Type B pancreatic cell (in vitro differentiated cells): ENCODE results near the gene SULT1E1. TPM values are rescaled to one million over a fixed set of nuclear protein-coding genes. Genes with fewer than 3 reads are reported as not detected.
A peak's percentile ranks its signal among the peaks of the same experiment; 100 is the strongest.

Experiments
- DNase-seq: peaks from one replicate; pipeline ENCODE4 v3.0.0; 2021; ENCODE audit warnings: mixed read lengths; ENCODE audit not compliant: unreplicated experiment; ENCODE audit errors: extremely low spot score
- H3K27ac Mint-ChIP-seq: 2 replicates; pipeline ENCODE4 v1.8.0; 2021; ENCODE audit warnings: mild to moderate bottlenecking, mixed read lengths
- H3K27me3 Mint-ChIP-seq: 2 replicates; pipeline ENCODE4 v1.8.0; 2021; ENCODE audit warnings: mixed read lengths
- H3K36me3 Mint-ChIP-seq: 2 replicates; pipeline ENCODE4 v1.8.0; 2021; ENCODE audit warnings: mixed read lengths
- H3K4me1 Mint-ChIP-seq: one replicate; pipeline ENCODE4 v1.8.0; 2021; ENCODE audit warnings: mixed read lengths; ENCODE audit not compliant: unreplicated experiment
- H3K4me3 Mint-ChIP-seq: 2 replicates; pipeline ENCODE4 v1.8.0; 2021; ENCODE audit warnings: mild to moderate bottlenecking, mixed read lengths
- H3K9me3 Mint-ChIP-seq: 2 replicates; pipeline ENCODE4 v1.8.0; 2021; ENCODE audit warnings: mixed read lengths
- CTCF ChIP-seq: fragments of 200-600 bp; sonication (generic); conservative IDR thresholded peaks from 2 replicates; pipeline ENCODE4 v1.5.0; 2021; ENCODE audit warnings: antibody characterized with exemption, mild to moderate bottlenecking
- total RNA-seq: library from RNA; stranded (reverse); gene quantifications from 2 replicates; pipeline ENCODE4 v1.2.1, GENCODE V29; 2021; ENCODE audit warnings: low replicate concordance

Gene SULT1E1
- total RNA-seq, 1 donor from 2014 or later = 64.9 TPM

- Mint-ChIP-seq H3K27ac (no peak overlapping the region), H3K36me3 (peaks cover 5% of the 10 kb centered on the region), H3K4me1 (no peaks in the 10 kb centered on the region), H3K4me3 (no peak overlapping the region), H3K27me3 (no peaks in the 10 kb centered on the region), H3K9me3 (no peaks in the 10 kb centered on the region)
- TF ChIP-seq CTCF = no peak
- no peak for DNase-seq
Observed at GRCh38 chr4:69859140-69859685, 732 bp downstream of the SULT1E1 start.

- Mint-ChIP-seq H3K27ac (no peak overlapping the region), H3K27me3 (no peaks in the 10 kb centered on the region), H3K4me1 (no peaks in the 10 kb centered on the region), H3K36me3 (peaks cover 5% of the 10 kb centered on the region), H3K9me3 (no peaks in the 10 kb centered on the region), H3K4me3 (no peak overlapping the region)
- no peak for TF ChIP-seq CTCF
- DNase-seq = no peak
Observed at GRCh38 chr4:69858690-69859089, 1.3 kb downstream of the SULT1E1 start.

GRCh38 chr4:69855822-69856221 lies 4.1 kb downstream of the SULT1E1 start:
- no peak for DNase-seq
- no peaks in the 10 kb centered on the region for H3K27me3 Mint-ChIP-seq
- no peak for TF ChIP-seq CTCF
- no peak overlapping the region for H3K27ac Mint-ChIP-seq
- no peaks in the 10 kb centered on the region for H3K9me3 Mint-ChIP-seq
- peak overlapping the region; percentile 65 for H3K4me3 Mint-ChIP-seq
- peaks cover 9% of the 10 kb centered on the region for H3K36me3 Mint-ChIP-seq
- no peaks in the 10 kb centered on the region for H3K4me1 Mint-ChIP-seq

- no peaks in the 10 kb centered on the region for H3K9me3 Mint-ChIP-seq
- H3K4me1 Mint-ChIP-seq = no peaks in the 10 kb centered on the region
- no peaks in the 10 kb centered on the region for H3K27me3 Mint-ChIP-seq
- peaks cover 4% of the 10 kb centered on the region for H3K36me3 Mint-ChIP-seq
- H3K27ac Mint-ChIP-seq = no peak overlapping the region
- no peak overlapping the region for H3K4me3 Mint-ChIP-seq
- DNase-seq = no peak
- no peak for TF ChIP-seq CTCF
Observed at GRCh38 chr4:69849969-69850368, 10.0 kb downstream of the SULT1E1 start.

GRCh38 chr4:69849297-69849696 lies 10.6 kb downstream of the SULT1E1 start:
- no peak for TF ChIP-seq CTCF
- Mint-ChIP-seq H3K27me3 (no peaks in the 10 kb centered on the region), H3K4me1 (no peaks in the 10 kb centered on the region), H3K9me3 (no peaks in the 10 kb centered on the region), H3K36me3 (peaks cover 4% of the 10 kb centered on the region), H3K4me3 (no peak overlapping the region), H3K27ac (no peak overlapping the region)
- no peak for DNase-seq

- Mint-ChIP-seq H3K9me3 (no peaks in the 10 kb centered on the region), H3K4me1 (no peaks in the 10 kb centered on the region), H3K4me3 (no peak overlapping the region), H3K27me3 (no peaks in the 10 kb centered on the region), H3K36me3 (no peaks in the 10 kb centered on the region), H3K27ac (no peak overlapping the region)
- TF ChIP-seq CTCF = no peak
- no peak for DNase-seq
Observed at GRCh38 chr4:69848028-69848427, 11.9 kb downstream of the SULT1E1 start.
